H1 (cell line): ENCODE data around the gene FDPS. TPM values are rescaled to one million over a fixed set of nuclear protein-coding genes. Genes with fewer than 3 reads are reported as not detected.

Experiments used
- CTCF ChIA-PET: fragments of 300-600 bp; sonication (Branson Sonifier 250); formaldehyde crosslinking; loops from one replicate; lab custom pipeline; 2021; ENCODE audit not compliant: partially characterized antibody; lab: Charles Lee
- POLR2A ChIA-PET: fragments of 300-600 bp; sonication (Branson Sonifier 250); formaldehyde crosslinking; loops from one replicate; lab custom pipeline; 2021; ENCODE audit warnings: inconsistent platforms; ENCODE audit not compliant: partially characterized antibody; lab: Charles Lee
- DNase-seq, 2 experiments: peaks; one replicate each; pipeline versions ENCODE4 v3.0.0 to v3.0.0-alpha.2; 2010 to 2022; ENCODE audit warnings: low spot score in 2 of 2, low read depth in 1 of 2, mixed read lengths in 1 of 2
- FAIRE-seq: peaks from 2 replicates; lab custom pipeline; 2011; peaks lifted over from hg19 to GRCh38; lab: Jason Lieb, UNC
- H2AFZ ChIP-seq: 2 replicates; pipeline ENCODE4 v1.8.1; 2012; ENCODE audit warnings: low read length, inconsistent platforms
- H2AK5ac ChIP-seq: 2 replicates; pipeline ENCODE4 v1.6.1; 2013; ENCODE audit warnings: low read depth, low read length
- H2BK120ac ChIP-seq: replicated peaks from 2 replicates; pipeline ENCODE3; 2013; ENCODE audit warnings: low read depth, low read length, inconsistent platforms
- H2BK12ac ChIP-seq: 2 replicates; pipeline ENCODE4 v1.6.1; 2013; ENCODE audit warnings: low read depth, low read length
- H2BK15ac ChIP-seq: 2 replicates; pipeline ENCODE4 v1.6.1; 2013; ENCODE audit warnings: low read length
- H2BK20ac ChIP-seq: 2 replicates; pipeline ENCODE4 v1.6.1; 2013; ENCODE audit warnings: low read length
- H2BK5ac ChIP-seq: 2 replicates; pipeline ENCODE4 v1.6.1; 2013; ENCODE audit warnings: low read depth, low read length
- H3K14ac ChIP-seq: 2 replicates; pipeline ENCODE4 v1.6.1; 2013; ENCODE audit warnings: inconsistent platforms; ENCODE audit not compliant: insufficient read length
- H3K18ac ChIP-seq: 2 replicates; pipeline ENCODE4 v1.6.1; 2013; ENCODE audit warnings: low read length; ENCODE audit errors: extremely low read depth
- H3K23ac ChIP-seq: 2 replicates; pipeline ENCODE4 v1.6.1; 2013; ENCODE audit warnings: inconsistent platforms; ENCODE audit not compliant: insufficient read length
- H3K23me2 ChIP-seq: 2 replicates; pipeline ENCODE4 v1.6.1; 2013; ENCODE audit warnings: low read depth, low read length
- H3K27ac ChIP-seq: 2 replicates; pipeline ENCODE4 v1.6.1; 2011; ENCODE audit warnings: low read depth, low read length, inconsistent platforms
- H3K27me3 ChIP-seq, 4 experiments: replicated peaks in 1 of 4; 1 replicate in 1 of 4; 2 replicates in 3 of 4; pipeline versions ENCODE4 v1.6.1 to v1.8.1; 2011 to 2013; ENCODE audit warnings: low read length in 3 of 4, mild to moderate bottlenecking in 3 of 4, inconsistent platforms in 2 of 4, mixed read lengths in 2 of 4, moderate library complexity in 1 of 4; ENCODE audit not compliant: control insufficient read depth in 3 of 4, insufficient read depth in 3 of 4; ENCODE audit errors: extremely low read depth in 1 of 4
- H3K36me3 ChIP-seq, 4 experiments: 2 replicates each; pipeline versions ENCODE4 v1.6.1 to v1.8.1; 2011 to 2013; ENCODE audit warnings: mild to moderate bottlenecking in 4 of 4, low read length in 3 of 4, moderate library complexity in 2 of 4, control low read depth in 1 of 4, inconsistent platforms in 1 of 4; ENCODE audit not compliant: insufficient read depth in 4 of 4, control insufficient read depth in 2 of 4
- H3K4ac ChIP-seq: replicated peaks from 2 replicates; pipeline ENCODE3; 2013; ENCODE audit warnings: low read length, low read depth, mixed read lengths, inconsistent platforms; ENCODE audit not compliant: insufficient read length
- H3K4me1 ChIP-seq, 4 experiments: replicated peaks in 1 of 4; 1 replicate in 1 of 4; 2 replicates in 3 of 4; pipeline versions ENCODE4 v1.6.1 to v1.8.1; 2011 to 2013; ENCODE audit warnings: low read length in 3 of 4, inconsistent platforms in 2 of 4, mixed read lengths in 1 of 4; ENCODE audit not compliant: insufficient read depth in 4 of 4, control insufficient read depth in 3 of 4
- H3K4me2 ChIP-seq, 2 experiments: 2 replicates each; pipeline versions ENCODE4 v1.6.1 to v1.8.1; 2011 to 2013; ENCODE audit warnings: low read depth in 2 of 2, low read length in 2 of 2, control low read depth in 1 of 2, inconsistent platforms in 1 of 2, mild to moderate bottlenecking in 1 of 2; ENCODE audit not compliant: insufficient read depth in 1 of 2
- H3K4me3 ChIP-seq, 4 experiments: fragments of 200-600, 300-600 bp in 1 of 4; sonication (generic), shearing (Covaris generic), sonication (Bioruptor Twin) in 1 of 4; 2 replicates each; pipeline versions ENCODE4 v1.5.1 to v1.8.1; 2011 to 2016; ENCODE audit warnings: low read length in 4 of 4, low read depth in 3 of 4, control low read depth in 2 of 4, inconsistent platforms in 2 of 4, mild to moderate bottlenecking in 2 of 4, mixed read lengths in 1 of 4, moderate library complexity in 1 of 4; ENCODE audit not compliant: insufficient read depth in 2 of 4; ENCODE audit errors: extremely low read depth in 1 of 4
- H3K56ac ChIP-seq: replicated peaks from 2 replicates; pipeline ENCODE3; 2013; ENCODE audit warnings: low read depth, mild to moderate bottlenecking, mixed read lengths, low read length, inconsistent platforms; ENCODE audit not compliant: insufficient read length
- H3K79me1 ChIP-seq: 2 replicates; pipeline ENCODE4 v1.6.1; 2013; ENCODE audit warnings: low read depth, low read length, control low read depth
- H3K79me2 ChIP-seq, 2 experiments: 2 replicates each; pipeline versions ENCODE4 v1.6.1 to v1.8.1; 2012 to 2013; ENCODE audit warnings: low read length in 2 of 2, mild to moderate bottlenecking in 2 of 2, inconsistent platforms in 1 of 2; ENCODE audit not compliant: insufficient read depth in 2 of 2, control insufficient read depth in 1 of 2
- H3K9ac ChIP-seq, 4 experiments: replicated peaks in 1 of 4; 1 replicate in 1 of 4; 2 replicates in 3 of 4; pipeline versions ENCODE4 v1.6.1 to v1.8.1; 2011 to 2013; ENCODE audit warnings: low read depth in 3 of 4, low read length in 3 of 4, control low read depth in 2 of 4, mild to moderate bottlenecking in 2 of 4, moderate library complexity in 2 of 4, inconsistent platforms in 1 of 4; ENCODE audit errors: extremely low read depth in 1 of 4
- H3K9me3 ChIP-seq, 2 experiments: 2 replicates each; pipeline versions ENCODE4 v1.6.1 to v1.8.1; 2012 to 2013; ENCODE audit warnings: mild to moderate bottlenecking in 2 of 2, moderate library complexity in 2 of 2, control low read depth in 1 of 2, inconsistent platforms in 1 of 2, low read depth in 1 of 2, low read length in 1 of 2, mixed read lengths in 1 of 2; ENCODE audit not compliant: insufficient read depth in 2 of 2
- H4K20me1 ChIP-seq, 2 experiments: replicated peaks in 1 of 2; 2 replicates each; pipeline versions ENCODE3 to v1.8.1; 2011 to 2013; ENCODE audit warnings: inconsistent platforms in 2 of 2, low read length in 2 of 2, mild to moderate bottlenecking in 1 of 2; ENCODE audit not compliant: insufficient read depth in 2 of 2, control insufficient read depth in 1 of 2
- H4K5ac ChIP-seq: 2 replicates; pipeline ENCODE4 v1.6.1; 2013; ENCODE audit warnings: low read length, low read depth, mixed read lengths, inconsistent platforms; ENCODE audit not compliant: insufficient read length
- H4K8ac ChIP-seq: 2 replicates; pipeline ENCODE4 v1.8.0; 2013; ENCODE audit warnings: mild to moderate bottlenecking, moderate library complexity, low read length, inconsistent platforms; ENCODE audit not compliant: insufficient read depth; ENCODE audit errors: extremely low read depth
- H4K91ac ChIP-seq: replicated peaks from 2 replicates; pipeline ENCODE3; 2013; ENCODE audit warnings: low read length, mixed read lengths, inconsistent platforms; ENCODE audit not compliant: insufficient read length
- HDAC6 ChIP-seq: IDR thresholded peaks from one replicate; pipeline ENCODE4 v1.7.1; 2012; ENCODE audit warnings: low read depth, mild to moderate bottlenecking, inconsistent platforms, low read length, moderate library complexity
- WGBS, 2 experiments: shearing (Covaris generic) in 1 of 2; methylation state at CpG; one replicate each; pipeline versions ENCODE4 v1.1.6 to v1.1.7; 2013 to 2015; ENCODE audit warnings: low lambda C conversion rate in 2 of 2, mixed read lengths in 2 of 2, inconsistent platforms in 1 of 2, low coverage in 1 of 2, missing lambda C conversion rate in 1 of 2; ENCODE audit not compliant: insufficient replicate concordance in 2 of 2, insufficient coverage in 1 of 2, insufficient read length in 1 of 2; ENCODE audit errors: extremely low coverage in 1 of 2, missing lambda C conversion rate in 1 of 2; 5-methylcytosine and 5-hydroxymethylcytosine counted together
- polyA plus RNA-seq, 7 experiments: library from polyadenylated mRNA; depleted of rRNA in 3 of 7; stranded (reverse) in 5 of 7; unstranded in 2 of 7; fragments of >200 nt in 5 of 7; fragments of 200-250 nt in 2 of 7; gene quantifications; 1 replicate in 5 of 7; 2 replicates in 1 of 7; 4 replicates in 1 of 7; pipeline versions ENCODE4 v1.2.1 to v1.2.3, GENCODE V29; 2011 to 2013; ENCODE audit warnings: missing spikeins in 2 of 7, mixed read lengths in 2 of 7
- total RNA-seq: library from RNA; stranded (reverse); fragmentation: NEBNext Ultra II Directional; extraction: Animal tissue kit (Norgen Biotek cat#: 25700); gene quantifications from 2 replicates; pipeline ENCODE4 v1.2.1, GENCODE V29; 2021

FDPS gene
- total and polyA plus RNA-seq, 2 of the 8 experiments (the other 6 are each of a cell fraction or from before 2014, with no cell fraction given): 267 to 368 TPM

- Histone ChIP-seq H4K91ac (no peak overlapping the region), H4K8ac (no peak overlapping the region), H3K14ac (no peak overlapping the region), H4K20me1 (no peaks in the 10 kb centered on the region), H3K18ac (no peak overlapping the region), H3K9ac (no peak overlapping the region), H2BK20ac (no peak overlapping the region), H3K79me1 (no peaks in the 10 kb centered on the region), H3K4me2 (no peak overlapping the region), H3K56ac (no peak overlapping the region), H3K36me3 (peaks cover 12 to 66% (median 43%) of the 10 kb centered on the region in 4 experiments; a peak in 7 of 8 replicates), H2BK120ac (no peak overlapping the region), H2BK15ac (no peak overlapping the region), H3K27me3 (no peaks in the 10 kb centered on the region), H3K4me3 (no peak overlapping the region), H4K5ac (no peak overlapping the region), H3K23ac (no peak overlapping the region), H3K9me3 (no peaks in the 10 kb centered on the region), H3K4ac (no peak overlapping the region), H2AK5ac (no peak overlapping the region), H3K27ac (no peak overlapping the region), H2AFZ (no peak overlapping the region), H3K79me2 (no peaks in the 10 kb centered on the region), H2BK12ac (no peak overlapping the region), H3K4me1 (no peaks in the 10 kb centered on the region), H3K23me2 (no peaks in the 10 kb centered on the region), H2BK5ac (no peak overlapping the region)
- POLR2A ChIA-PET: no interaction called here
- FAIRE-seq: no peak
- DNase-seq: no peak
- WGBS, 2 experiments: 94% methylated on average over 3 of the region's 3 CpGs; no CpG with 5 or more reads in 1 of the 2 experiments
- CTCF ChIA-PET: interaction anchor here (1.0 to 2.2 kb wide), 6 partner anchors 14 to 249 kb away, joined by 3 to 8 read pairs (median 3); no protein-coding TSS in a partner anchor
- no peak for TF ChIP-seq HDAC6
Observed at GRCh38 chr1:155342842-155343241, 34.2 kb downstream of the FDPS start.
